ENCODE data around the gene CCHCR1. TPM values are rescaled to one million over a fixed set of nuclear protein-coding genes. Genes with fewer than 3 reads are reported as not detected.

Gene CCHCR1
- total and polyA plus RNA-seq, 9 of the 15 experiments (the other 6 are each of a cell fraction or from before 2014, with no cell fraction given), result 1.2 to 47.3 (median 32.0) TPM

- no peak for TF ChIP-seq PREB (CRISPR knock-in tag; IDR thresholded peaks at IDR 0.05)
- TF ChIP-seq SIN3A (IDR thresholded peaks at IDR 0.05; ENCODE audit: borderline replicate concordance in 2 of 2, control insufficient read depth in 1 of 2, low read depth in 2 of 2, low read length in 2 of 2), result no peak
- no peak for TF ChIP-seq DMBX1 (CRISPR knock-in tag; IDR thresholded peaks at IDR 0.05; ENCODE audit: borderline replicate concordance)
- TF ChIP-seq TARDBP (IDR thresholded peaks at IDR 0.05), result no peak
- no peak for TF ChIP-seq REST (IDR thresholded peaks at IDR 0.05; ENCODE audit: borderline replicate concordance)
- no peak for TF ChIP-seq REST (CRISPR knock-in tag; IDR thresholded peaks at IDR 0.05; ENCODE audit: low read depth)
- no peak for TF ChIP-seq CTCFL (IDR thresholded peaks at IDR 0.05; ENCODE audit: borderline replicate concordance, insufficient read depth, low read depth, low read length, poor library complexity, severe bottlenecking)
- no peak for TF ChIP-seq CBX3 (IDR thresholded peaks at IDR 0.05; ENCODE audit: borderline replicate concordance in 1 of 2, low read length in 2 of 2)
- no peak for TF ChIP-seq HINFP (tag; conservative IDR thresholded peaks at IDR 0.05; ENCODE audit: low read depth)
- TF ChIP-seq MNT (conservative IDR thresholded peaks at IDR 0.05), result 0 out of 4 replicates have a peak, but pooled peaks of 1 of the 2 experiments have one; percentile 12
- no peak for TF ChIP-seq DACH1 (IDR thresholded peaks at IDR 0.05; ENCODE audit: partially characterized antibody)
Observed at GRCh38 chr6:31175971-31176370, 18.4 kb upstream of the CCHCR1 start (continued).
